ENCODE measurements around the gene PPP1R14C. TPM values are rescaled to one million over a fixed set of nuclear protein-coding genes. Genes with fewer than 3 reads are reported as not detected.

Gene PPP1R14C
- total RNA-seq, 1 donor: 2.1 TPM

DNA sequence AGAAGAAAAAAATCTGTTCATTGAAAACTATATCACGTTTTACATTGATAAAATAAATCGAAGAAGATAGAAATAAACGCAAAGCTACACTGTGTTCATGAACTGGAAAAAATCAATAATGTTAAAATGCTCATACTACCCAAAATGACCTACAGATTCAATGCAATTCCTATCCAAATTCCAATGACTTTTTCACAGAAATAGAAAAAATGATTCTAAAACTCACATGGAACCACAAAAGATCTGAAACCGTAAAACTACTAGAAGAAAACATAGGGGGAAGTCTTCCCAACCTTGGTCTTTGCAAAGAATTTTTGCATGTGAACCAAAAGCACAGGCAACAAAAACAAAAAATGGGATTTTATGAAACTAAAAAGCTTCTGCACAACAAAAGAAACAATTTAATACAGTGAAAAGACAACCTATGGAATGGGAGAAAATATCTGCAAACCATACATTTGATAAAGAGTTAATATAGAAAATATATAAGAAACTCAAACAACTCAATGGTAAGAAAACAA lies 40.0 kb upstream of the PPP1R14C start:
- TF ChIP-seq, protein P1, sequence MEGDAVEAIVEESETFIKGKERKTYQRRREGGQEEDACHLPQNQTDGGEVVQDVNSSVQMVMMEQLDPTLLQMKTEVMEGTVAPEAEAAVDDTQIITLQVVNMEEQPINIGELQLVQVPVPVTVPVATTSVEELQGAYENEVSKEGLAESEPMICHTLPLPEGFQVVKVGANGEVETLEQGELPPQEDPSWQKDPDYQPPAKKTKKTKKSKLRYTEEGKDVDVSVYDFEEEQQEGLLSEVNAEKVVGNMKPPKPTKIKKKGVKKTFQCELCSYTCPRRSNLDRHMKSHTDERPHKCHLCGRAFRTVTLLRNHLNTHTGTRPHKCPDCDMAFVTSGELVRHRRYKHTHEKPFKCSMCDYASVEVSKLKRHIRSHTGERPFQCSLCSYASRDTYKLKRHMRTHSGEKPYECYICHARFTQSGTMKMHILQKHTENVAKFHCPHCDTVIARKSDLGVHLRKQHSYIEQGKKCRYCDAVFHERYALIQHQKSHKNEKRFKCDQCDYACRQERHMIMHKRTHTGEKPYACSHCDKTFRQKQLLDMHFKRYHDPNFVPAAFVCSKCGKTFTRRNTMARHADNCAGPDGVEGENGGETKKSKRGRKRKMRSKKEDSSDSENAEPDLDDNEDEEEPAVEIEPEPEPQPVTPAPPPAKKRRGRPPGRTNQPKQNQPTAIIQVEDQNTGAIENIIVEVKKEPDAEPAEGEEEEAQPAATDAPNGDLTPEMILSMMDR (IDR thresholded peaks at IDR 0.05; ENCODE audit: insufficient read depth, low read length): no peak
- no peak overlapping the region for H3K4me3 ChIP-seq (ENCODE audit: low read depth, low read length)
- no peak for DNase-seq (ENCODE audit: low read depth)

DNA sequence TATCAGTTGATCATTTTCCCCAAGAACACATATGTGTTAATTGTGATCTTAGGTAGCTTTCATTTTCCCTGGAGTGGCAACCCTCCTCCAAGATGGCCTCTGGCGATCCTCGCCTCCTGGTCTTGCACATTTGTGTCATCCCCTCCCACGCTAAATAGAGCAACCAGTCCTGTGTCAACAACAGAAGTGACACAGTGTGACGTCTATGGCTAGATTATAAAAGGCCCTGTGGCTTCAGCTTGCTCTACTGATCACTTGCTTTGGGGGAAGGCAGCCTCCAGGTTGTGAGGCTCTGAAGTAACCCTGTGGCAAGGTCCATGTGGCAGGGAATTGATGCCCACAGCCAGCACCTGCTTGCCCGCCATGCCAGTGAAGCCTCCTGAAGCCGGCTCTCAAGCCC lies 30.6 kb upstream of the PPP1R14C start:
- TF ChIP-seq, protein P1 (IDR thresholded peaks at IDR 0.05; ENCODE audit: insufficient read depth, low read length): no peak

DNA sequence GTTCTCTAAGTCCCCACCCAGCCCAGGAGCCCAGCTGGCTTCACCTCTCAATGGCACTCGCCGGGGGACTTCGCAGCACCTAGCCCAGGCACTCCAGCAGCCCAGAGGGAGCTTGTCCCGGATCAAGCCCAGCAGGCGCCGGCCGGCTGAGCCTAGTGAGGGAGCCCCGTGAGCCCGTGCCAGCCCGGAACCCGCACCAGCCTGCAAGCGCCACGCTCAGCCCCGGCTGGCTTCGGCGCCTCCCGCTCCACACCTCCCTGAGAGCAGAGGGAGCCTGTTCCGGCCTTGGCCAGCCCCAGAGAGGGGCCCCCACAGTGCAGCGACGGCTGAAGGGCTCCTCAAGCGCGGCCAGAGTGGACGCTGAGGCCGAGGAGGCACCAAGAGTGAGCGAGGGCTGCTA lies 27.1 kb upstream of the PPP1R14C start:
- H3K4me3 ChIP-seq (ENCODE audit: low read depth, low read length): no peak overlapping the region
- TF ChIP-seq, protein P1 (IDR thresholded peaks at IDR 0.05; ENCODE audit: insufficient read depth, low read length): no peak
- DNase-seq (ENCODE audit: low read depth): no peak

More for the DNA sequence above, 30.6 kb upstream of the PPP1R14C start:
- no peak for DNase-seq (ENCODE audit: low read depth)
- H3K4me3 ChIP-seq (ENCODE audit: low read depth, low read length): no peak overlapping the region

DNA sequence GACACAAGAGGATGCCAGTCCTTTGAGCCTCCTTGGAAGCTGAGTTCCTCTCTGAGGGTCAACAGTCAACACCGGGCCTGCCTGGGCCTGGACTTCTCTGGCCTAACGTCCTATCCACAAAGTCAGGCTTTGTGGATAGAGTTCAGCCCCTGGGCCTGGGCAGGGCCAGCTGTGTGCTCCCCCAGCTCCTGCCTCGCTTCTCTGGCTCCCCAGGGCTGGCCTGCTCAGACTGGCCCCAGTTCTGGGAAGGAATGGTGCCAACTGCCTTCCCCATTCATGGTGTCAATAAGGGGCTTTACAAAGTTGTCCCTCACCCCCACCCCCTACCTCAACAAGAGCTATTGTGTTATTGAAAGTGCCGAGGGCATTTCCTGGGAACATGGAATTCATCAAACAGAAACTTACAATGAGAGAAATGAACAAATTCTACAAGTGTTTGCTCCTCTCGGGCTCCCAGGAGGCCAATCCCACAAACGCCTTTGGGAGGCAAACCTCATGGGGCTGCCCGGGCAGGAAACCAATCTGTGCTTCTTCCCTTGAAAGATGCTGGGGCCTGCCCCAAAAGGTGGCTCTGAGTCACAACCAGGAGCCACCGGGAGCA lies 26.5 kb upstream of the PPP1R14C start:
- DNase-seq (ENCODE audit: low read depth): no peak
- H3K4me3 ChIP-seq (ENCODE audit: low read depth, low read length): no peak overlapping the region
- TF ChIP-seq, protein P1 (IDR thresholded peaks at IDR 0.05; ENCODE audit: insufficient read depth, low read length): no peak

DNA sequence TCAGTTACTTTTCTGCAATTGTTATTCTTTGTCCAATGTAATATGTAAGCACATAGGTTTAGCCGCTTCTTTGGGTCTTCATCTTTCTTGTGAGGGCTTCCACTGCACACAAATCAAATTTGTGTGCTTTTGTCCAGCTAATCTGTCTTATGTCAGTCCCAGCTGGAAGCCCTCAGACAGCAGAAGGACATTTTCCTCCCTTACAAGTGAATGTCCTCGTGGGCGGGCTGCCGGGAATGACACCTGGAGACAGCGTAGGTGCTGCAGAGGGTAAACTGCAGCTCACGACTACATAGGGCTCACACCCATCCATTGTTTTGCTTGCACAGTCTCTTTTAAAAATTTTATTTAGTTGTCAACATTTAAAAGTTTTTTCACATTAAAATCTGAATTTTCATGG lies 24.6 kb upstream of the PPP1R14C start:
- TF ChIP-seq, protein P1 (IDR thresholded peaks at IDR 0.05; ENCODE audit: insufficient read depth, low read length): no peak

DNA sequence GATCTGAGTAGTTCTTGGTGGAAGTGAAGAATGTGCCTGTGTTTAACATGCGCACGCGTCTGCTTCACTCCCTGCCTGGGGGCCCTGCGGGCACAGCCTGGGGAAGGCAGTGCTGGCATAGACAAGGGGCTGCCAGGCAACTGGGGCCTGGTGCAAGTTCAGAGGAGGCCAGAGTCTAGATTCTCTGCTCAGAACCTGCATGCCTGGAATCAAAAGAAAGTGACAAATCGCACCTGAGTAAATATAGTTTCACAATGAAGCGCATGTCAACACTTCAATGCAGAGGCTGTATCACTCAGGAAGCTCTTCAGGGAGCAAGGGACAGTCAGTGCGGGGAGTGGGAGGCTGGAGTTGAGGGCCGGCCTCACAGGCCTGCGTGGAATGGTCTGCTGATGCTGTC lies 24.2 kb upstream of the PPP1R14C start:
- no peak overlapping the region for H3K4me3 ChIP-seq (ENCODE audit: low read depth, low read length)
- DNase-seq (ENCODE audit: low read depth): no peak
- TF ChIP-seq, protein P1 (IDR thresholded peaks at IDR 0.05; ENCODE audit: insufficient read depth, low read length): no peak

More for the DNA sequence above, 24.6 kb upstream of the PPP1R14C start:
- no peak overlapping the region for H3K4me3 ChIP-seq (ENCODE audit: low read depth, low read length)
- DNase-seq (ENCODE audit: low read depth): no peak

DNA sequence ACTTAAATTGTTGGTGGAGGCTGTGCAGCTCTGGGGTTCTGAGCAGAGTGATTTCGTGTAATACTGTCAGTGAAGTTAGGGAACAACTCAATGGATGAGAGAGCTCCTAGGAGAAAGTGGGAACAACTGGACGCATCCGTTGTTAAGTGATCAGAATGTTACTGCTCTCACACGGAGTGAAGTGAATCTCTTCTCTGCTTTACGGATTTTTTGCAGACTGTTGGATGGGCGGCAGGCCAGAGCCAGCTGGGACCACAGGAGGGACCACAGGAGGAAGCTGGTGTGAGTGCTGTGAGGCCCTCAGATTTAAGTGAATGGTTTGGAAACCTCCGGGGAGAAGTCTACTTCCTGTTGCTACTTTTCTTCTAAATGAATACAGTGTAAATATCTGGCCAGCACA lies 23.7 kb upstream of the PPP1R14C start:
- TF ChIP-seq, protein P1 (IDR thresholded peaks at IDR 0.05; ENCODE audit: insufficient read depth, low read length): no peak
- no peak for DNase-seq (ENCODE audit: low read depth)
- H3K4me3 ChIP-seq (ENCODE audit: low read depth, low read length): no peak overlapping the region

Measured in fibroblast of the aortic adventitia (primary cell).